IMR-90 (cell line): Measurements from ENCODE around the gene ST3GAL4. TPM values are rescaled to one million over a fixed set of nuclear protein-coding genes. Genes with fewer than 3 reads are reported as not detected.

ENCODE experiments used
- ATAC-seq: fragments of 200-7000 bp; cut with Tn5 transposase; 2 replicates; pipeline ENCODE4 v1.9.1; 2020; ENCODE audit warnings: low read depth, mild to moderate bottlenecking, moderate library complexity
- BruUV-seq: library from RNA; stranded (reverse); fragments of 400-500 nt; replicated peaks from 2 replicates; lab custom pipeline; 2021; lab: Mats Ljungman, UMichigan
- CTCF ChIA-PET: fragments of 300-600 bp; formaldehyde crosslinking; extraction: SDS; loops from one replicate; lab custom pipeline; 2021; ENCODE audit warnings: antibody characterized with exemption; lab: Yijun Ruan, JAX
- POLR2A ChIA-PET: fragments of 300-600 bp; sonication (Branson Sonifier 250); formaldehyde crosslinking; loops from one replicate; lab custom pipeline; 2022; ENCODE audit warnings: antibody characterized with exemption; ENCODE audit not compliant: unreplicated experiment; lab: Charles Lee
- DNase-seq: peaks from one replicate; pipeline ENCODE4 v3.0.0; 2013
- H2AFZ ChIP-seq: replicated peaks from 2 replicates; pipeline ENCODE3; 2013; ENCODE audit warnings: low read length, mild to moderate bottlenecking; ENCODE audit not compliant: poor library complexity
- H2AK5ac ChIP-seq: 2 replicates; pipeline ENCODE4 v1.6.1; 2013; ENCODE audit warnings: low read depth, low read length, inconsistent platforms
- H2AK9ac ChIP-seq: replicated peaks from 2 replicates; pipeline ENCODE3; 2013; ENCODE audit warnings: mild to moderate bottlenecking, low read depth, low read length, moderate library complexity; ENCODE audit not compliant: poor library complexity
- H2BK120ac ChIP-seq: 2 replicates; pipeline ENCODE4 v1.6.1; 2013; ENCODE audit warnings: low read depth, low read length, inconsistent platforms
- H2BK15ac ChIP-seq: 3 replicates; pipeline ENCODE4 v1.6.1; 2013; ENCODE audit warnings: low read depth, low read length, inconsistent platforms
- H2BK20ac ChIP-seq: 2 replicates; pipeline ENCODE4 v1.6.1; 2013; ENCODE audit warnings: low read depth, mild to moderate bottlenecking, inconsistent platforms, low read length, moderate library complexity
- H2BK5ac ChIP-seq: 2 replicates; pipeline ENCODE4 v1.6.1; 2013; ENCODE audit warnings: mild to moderate bottlenecking, low read depth, low read length, inconsistent platforms; ENCODE audit not compliant: poor library complexity, severe bottlenecking
- H3K14ac ChIP-seq: replicated peaks from 2 replicates; pipeline ENCODE4 v1.6.1; 2013; ENCODE audit warnings: low read depth, low read length, inconsistent platforms
- H3K18ac ChIP-seq: 2 replicates; pipeline ENCODE4 v1.6.1; 2013; ENCODE audit warnings: low read depth, low read length, control low read depth
- H3K23ac ChIP-seq: 2 replicates; pipeline ENCODE4 v1.6.1; 2013; ENCODE audit warnings: low read depth, low read length, inconsistent platforms
- H3K27ac ChIP-seq: 2 replicates; pipeline ENCODE4 v1.5.1; 2013; ENCODE audit warnings: mild to moderate bottlenecking, control low read depth, low read length; ENCODE audit not compliant: insufficient read depth
- H3K27me3 ChIP-seq: 2 replicates; pipeline ENCODE4 v1.6.1; 2013; ENCODE audit warnings: low read length; ENCODE audit not compliant: control insufficient read depth, insufficient read depth
- H3K36me3 ChIP-seq: 2 replicates; pipeline ENCODE4 v1.6.1; 2013; ENCODE audit warnings: low read length, mixed read lengths; ENCODE audit not compliant: control insufficient read depth, insufficient read depth
- H3K4ac ChIP-seq: 2 replicates; pipeline ENCODE4 v1.6.1; 2013; ENCODE audit warnings: low read depth, low read length, inconsistent platforms
- H3K4me1 ChIP-seq: 2 replicates; pipeline ENCODE4 v1.6.1; 2013; ENCODE audit warnings: low read length, mixed read lengths; ENCODE audit not compliant: control insufficient read depth, insufficient read depth
- H3K4me2 ChIP-seq: 2 replicates; pipeline ENCODE4 v1.6.1; 2013; ENCODE audit warnings: low read depth, mild to moderate bottlenecking, control low read depth, low read length, moderate library complexity
- H3K4me3 ChIP-seq: 2 replicates; pipeline ENCODE4 v1.5.1; 2013; ENCODE audit warnings: low read depth, mild to moderate bottlenecking, control low read depth, low read length, moderate library complexity; ENCODE audit not compliant: insufficient read depth
- H3K56ac ChIP-seq: 2 replicates; pipeline ENCODE4 v1.6.1; 2013; ENCODE audit warnings: low read length, inconsistent platforms; ENCODE audit not compliant: insufficient read depth; ENCODE audit errors: extremely low read depth
- H3K79me1 ChIP-seq, 2 experiments: 2 replicates each; pipeline ENCODE4 v1.6.1; 2013; ENCODE audit warnings: low read length in 2 of 2, inconsistent platforms in 1 of 2, low read depth in 1 of 2
- H3K9ac ChIP-seq: 2 replicates; pipeline ENCODE4 v1.6.1; 2013; ENCODE audit warnings: low read depth, low read length, control low read depth
- H3K9me1 ChIP-seq: 2 replicates; pipeline ENCODE4 v1.6.1; 2013; ENCODE audit warnings: low read length, inconsistent platforms; ENCODE audit not compliant: insufficient read depth
- H3K9me3 ChIP-seq: 2 replicates; pipeline ENCODE4 v1.6.1; 2013; ENCODE audit warnings: low read length; ENCODE audit not compliant: control insufficient read depth, insufficient read depth
- H4K20me1 ChIP-seq: 2 replicates; pipeline ENCODE4 v1.6.1; 2013; ENCODE audit warnings: low read length, inconsistent platforms; ENCODE audit not compliant: insufficient read depth
- H4K5ac ChIP-seq: 2 replicates; pipeline ENCODE4 v1.6.1; 2013; ENCODE audit warnings: mild to moderate bottlenecking, low read depth, low read length, control low read depth
- H4K8ac ChIP-seq, 2 experiments: 2 replicates each; pipeline ENCODE4 v1.6.1; 2013; ENCODE audit warnings: low read depth in 2 of 2, low read length in 2 of 2, control low read depth in 1 of 2, inconsistent platforms in 1 of 2
- H4K91ac ChIP-seq: 2 replicates; pipeline ENCODE4 v1.6.1; 2013; ENCODE audit warnings: low read depth, low read length, inconsistent platforms; ENCODE audit not compliant: insufficient read depth
- CEBPB ChIP-seq: IDR thresholded peaks from 2 replicates; pipeline ENCODE4 v1.6.1; 2012; ENCODE audit warnings: low read depth, low read length, improper control_type of control experiment
- FOS ChIP-seq: fragments of 150-350 bp; IDR thresholded peaks from 2 replicates; pipeline ENCODE4 v1.6.1; 2016; ENCODE audit warnings: low read depth, low read length
- MAFK ChIP-seq: IDR thresholded peaks from 2 replicates; pipeline ENCODE4 v1.6.1; 2012; ENCODE audit warnings: low read depth, low read length, improper control_type of control experiment
- MAZ ChIP-seq: IDR thresholded peaks from 2 replicates; pipeline ENCODE4 v1.6.1; 2012; ENCODE audit warnings: low read depth, mild to moderate bottlenecking, low read length, improper control_type of control experiment, moderate library complexity, borderline replicate concordance
- USF2 ChIP-seq: fragments of 150-350 bp; IDR thresholded peaks from 2 replicates; pipeline ENCODE4 v1.6.1; 2017; ENCODE audit warnings: mild to moderate bottlenecking, antibody characterized with exemption, low read length, low read depth
- WGBS, 2 experiments: methylation state at CpG; one replicate each; pipeline versions ENCODE4 v1.1.5 to v1.1.7; 2013; ENCODE audit warnings: missing lambda C conversion rate in 2 of 2; ENCODE audit not compliant: insufficient read length in 1 of 2; ENCODE audit errors: extremely low coverage in 2 of 2; 5-methylcytosine and 5-hydroxymethylcytosine counted together
- dilution Hi-C: fragments of 300-500 bp; cut with HindIII; formaldehyde crosslinking; loops from one replicate; pipeline ENCODE4 v1.14.3; 2018; ENCODE audit warnings: low sequenced_read_pairs; ENCODE audit not compliant: unreplicated experiment
- in situ Hi-C: fragments of 300-500 bp; cut with MboI; formaldehyde crosslinking; loops from 3 replicates; pipeline ENCODE4 v1.14.3; 2019; ENCODE audit warnings: low sequenced_read_pairs, inconsistent platforms, mixed read lengths
- intact Hi-C: fragments of 100-400 bp; cut with micrococcal nuclease; formaldehyde crosslinking; loops from 2 replicates; pipeline ENCODE4 v1.10.0; 2022
- polyA plus RNA-seq, 3 experiments: library from polyadenylated mRNA; depleted of rRNA; stranded (reverse); fragments of >200 nt; gene quantifications; 2 replicates each; pipeline ENCODE4 v1.2.3, GENCODE V29; 2012; ENCODE audit warnings: low replicate concordance in 1 of 3
- total RNA-seq: library from RNA; depleted of rRNA; stranded (reverse); fragments of >200 nt; gene quantifications from 2 replicates; pipeline ENCODE4 v1.2.3, GENCODE V29; 2012
- TF ChIP-seq, protein P1 (sequence below): fragments of 150-350 bp; IDR thresholded peaks from 2 replicates; pipeline ENCODE4 v1.6.1; 2016; ENCODE audit warnings: low read depth, mild to moderate bottlenecking, low read length, moderate library complexity, borderline replicate concordance

The ST3GAL4 gene
- total and polyA plus RNA-seq, 2 of the 4 experiments (the other 2 are of a cell fraction): 17.0 to 19.7 TPM

DNA sequence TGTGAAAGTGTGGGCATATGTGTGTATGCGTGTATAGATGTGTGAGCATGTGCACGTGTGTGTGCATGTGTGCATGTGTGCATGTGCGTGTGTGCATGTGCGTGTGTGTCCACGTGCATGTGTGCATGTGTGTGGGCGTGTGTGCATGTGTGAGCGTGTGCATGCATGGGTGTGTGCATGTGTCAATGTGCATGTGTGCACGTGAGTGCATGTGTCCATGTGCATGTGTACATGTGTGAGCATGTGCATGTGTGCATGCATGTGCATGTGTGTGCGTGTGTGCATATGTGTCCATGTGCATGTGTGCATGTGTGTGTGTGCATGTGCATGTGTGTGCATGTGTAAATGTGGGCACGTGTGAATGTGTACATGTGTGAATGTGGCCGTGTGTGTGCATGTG, 95.3 kb downstream of the ST3GAL4 start:
- Histone ChIP-seq H4K5ac (no peak overlapping the region), H2AK9ac (peak overlapping the region; percentile 55), H2AK5ac (no peak overlapping the region), H4K8ac (no peak overlapping the region), H4K91ac (no peak overlapping the region), H3K27me3 (peaks cover 5% of the 10 kb centered on the region; the same call in 1 of the 2 replicates), H2BK15ac (no peak overlapping the region), H3K23ac (no peak overlapping the region), H3K9me3 (no peaks in the 10 kb centered on the region), H3K4me3 (no peak overlapping the region), H2BK5ac (no peak overlapping the region), H2AFZ (peak overlapping the region; percentile 63), H3K79me1 (no peaks in the 10 kb centered on the region; a peak in 1 of 4 replicates), H3K4me2 (no peak overlapping the region), H3K4me1 (no peaks in the 10 kb centered on the region), H3K27ac (no peak overlapping the region), H3K9ac (no peak overlapping the region), H3K18ac (no peak overlapping the region), H3K4ac (no peak overlapping the region), H2BK120ac (no peak overlapping the region), H4K20me1 (0 out of 2 replicates have a peak, but pooled peaks cover 15% of the 10 kb centered on the region), H2BK20ac (no peak overlapping the region), H3K9me1 (peaks cover 16% of the 10 kb centered on the region), H3K56ac (no peak overlapping the region), H3K14ac (no peak overlapping the region), H3K36me3 (no peaks in the 10 kb centered on the region)
- BruUV-seq: no TSS peak
- POLR2A ChIA-PET: no interaction called here
- WGBS, 2 experiments: 87% methylated on average over 7 of the region's 11 CpGs; no CpG with 5 or more reads in 1 of the 2 experiments
- CTCF ChIA-PET: no interaction called here
- in situ Hi-C loops (no loop called here), dilution Hi-C loops (no loop called here), intact Hi-C loops (no loop called here)
- no peak for DNase-seq
- TF ChIP-seq CEBPB: no peak
- TF ChIP-seq, protein P1, sequence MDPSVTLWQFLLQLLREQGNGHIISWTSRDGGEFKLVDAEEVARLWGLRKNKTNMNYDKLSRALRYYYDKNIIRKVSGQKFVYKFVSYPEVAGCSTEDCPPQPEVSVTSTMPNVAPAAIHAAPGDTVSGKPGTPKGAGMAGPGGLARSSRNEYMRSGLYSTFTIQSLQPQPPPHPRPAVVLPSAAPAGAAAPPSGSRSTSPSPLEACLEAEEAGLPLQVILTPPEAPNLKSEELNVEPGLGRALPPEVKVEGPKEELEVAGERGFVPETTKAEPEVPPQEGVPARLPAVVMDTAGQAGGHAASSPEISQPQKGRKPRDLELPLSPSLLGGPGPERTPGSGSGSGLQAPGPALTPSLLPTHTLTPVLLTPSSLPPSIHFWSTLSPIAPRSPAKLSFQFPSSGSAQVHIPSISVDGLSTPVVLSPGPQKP: no peak
- TF ChIP-seq FOS: no peak
- no peak for TF ChIP-seq MAFK
- no peak for TF ChIP-seq USF2
- no peak for TF ChIP-seq MAZ
- no peak for ATAC-seq
